CD4-positive, alpha-beta T cell treated with Interleukin-17A for 4 hours (primary cell): ENCODE results near the gene LYPD4.
"Not testable (repeated sequence)": the region's sequence is repeated elsewhere in the genome, so short reads cannot be mapped to it uniquely, and the experiment has no call there.

ENCODE experiments used
- DNase-seq: peaks from one replicate; pipeline ENCODE4 v3.0.0-alpha.2; 2020; ENCODE audit warnings: mixed read lengths

Gene LYPD4

GRCh38 chr19:41844601-41845000 is at the start of gene LYPD4:
Gene LYPD4 (minus strand): TSS chr19:41844683. CDS start chr19:41839285, 5,398 bp downstream.
- DNase-seq: no peak

DNA sequence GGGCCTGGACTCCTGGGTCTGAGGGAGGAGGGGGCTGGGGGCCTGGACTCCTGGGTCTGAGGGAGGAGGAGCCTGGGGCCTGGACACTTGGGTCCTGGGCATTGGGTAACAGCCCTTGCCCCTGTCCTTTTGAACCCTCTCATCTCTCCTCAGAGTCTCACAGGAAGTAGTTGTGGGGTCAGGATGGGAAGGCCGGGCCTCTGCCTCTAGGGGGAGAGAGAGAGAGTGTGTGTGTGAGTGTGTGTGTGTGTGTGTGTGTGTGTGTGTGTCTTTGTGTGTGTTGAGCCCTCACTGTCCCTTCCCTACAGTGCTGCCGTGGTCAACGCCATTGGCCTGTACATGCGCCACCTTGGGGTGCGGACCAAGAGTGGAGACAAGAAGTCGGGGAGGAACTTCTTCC is 49.4 kb upstream of the LYPD4 start:
- DNase-seq: peak; percentile 38

DNA sequence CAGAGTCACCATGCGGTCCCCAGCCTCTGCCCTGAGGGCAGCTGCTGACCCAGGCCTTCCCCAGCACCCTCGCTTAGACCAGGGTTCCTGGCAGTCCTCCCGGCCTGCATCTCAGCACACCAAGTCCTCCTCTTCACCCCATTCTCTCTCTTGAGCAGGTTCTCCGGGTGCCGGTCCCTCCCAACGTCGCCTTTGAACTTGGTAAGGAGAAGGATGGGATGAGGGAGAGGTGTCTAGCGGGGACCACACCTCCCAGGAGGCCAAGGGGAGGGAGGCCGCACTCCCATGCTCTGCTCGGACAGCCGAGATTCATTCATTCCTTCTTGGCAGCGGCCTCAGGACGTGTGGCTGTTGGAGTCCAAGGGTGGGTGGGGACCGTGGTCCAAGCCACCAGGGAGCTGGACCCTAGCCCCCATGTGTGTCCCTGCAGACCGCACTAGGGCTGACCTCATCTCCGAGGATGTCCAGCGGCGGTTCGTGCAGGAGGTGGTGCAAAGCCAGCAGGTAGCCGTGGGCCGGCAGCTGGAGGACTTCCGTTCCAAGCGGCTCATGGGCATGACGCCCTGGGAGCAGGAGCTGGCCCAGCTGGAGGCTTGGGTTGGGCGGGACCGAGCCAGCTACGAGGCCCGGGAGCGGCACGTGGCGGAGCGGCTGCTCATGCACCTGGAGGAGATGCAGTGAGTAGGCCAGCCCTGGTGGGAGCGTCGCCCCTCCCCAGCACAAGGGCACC is 47.9 kb upstream of the LYPD4 start:
- DNase-seq: no peak

GRCh38 chr19:41890936-41891335 is 46.5 kb upstream of the LYPD4 start:
- DNase-seq: no peak

- no peak for DNase-seq
Measured at GRCh38 chr19:41889896-41890295, 45.4 kb upstream of the LYPD4 start.

DNA sequence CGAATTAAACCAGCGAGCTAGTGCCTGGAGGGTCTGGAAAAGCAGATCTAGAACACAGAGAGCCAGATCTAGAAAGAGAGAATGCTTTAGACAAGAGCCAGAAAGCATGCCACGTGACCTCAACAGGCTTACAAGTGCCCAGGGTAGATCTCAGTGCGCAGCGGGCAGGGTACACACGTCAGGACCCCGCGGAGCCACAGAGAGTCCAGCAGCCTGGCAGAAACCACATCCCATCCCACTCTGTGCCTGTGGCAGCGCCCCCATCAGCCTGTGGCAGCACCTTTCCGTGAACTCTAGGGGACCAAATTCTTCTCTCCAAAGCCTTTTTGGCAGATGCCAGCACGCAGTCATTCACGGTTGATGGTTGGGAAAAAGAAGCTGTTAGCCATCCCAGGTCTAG is 44.4 kb upstream of the LYPD4 start:
- peak; percentile 52 for DNase-seq

DNA sequence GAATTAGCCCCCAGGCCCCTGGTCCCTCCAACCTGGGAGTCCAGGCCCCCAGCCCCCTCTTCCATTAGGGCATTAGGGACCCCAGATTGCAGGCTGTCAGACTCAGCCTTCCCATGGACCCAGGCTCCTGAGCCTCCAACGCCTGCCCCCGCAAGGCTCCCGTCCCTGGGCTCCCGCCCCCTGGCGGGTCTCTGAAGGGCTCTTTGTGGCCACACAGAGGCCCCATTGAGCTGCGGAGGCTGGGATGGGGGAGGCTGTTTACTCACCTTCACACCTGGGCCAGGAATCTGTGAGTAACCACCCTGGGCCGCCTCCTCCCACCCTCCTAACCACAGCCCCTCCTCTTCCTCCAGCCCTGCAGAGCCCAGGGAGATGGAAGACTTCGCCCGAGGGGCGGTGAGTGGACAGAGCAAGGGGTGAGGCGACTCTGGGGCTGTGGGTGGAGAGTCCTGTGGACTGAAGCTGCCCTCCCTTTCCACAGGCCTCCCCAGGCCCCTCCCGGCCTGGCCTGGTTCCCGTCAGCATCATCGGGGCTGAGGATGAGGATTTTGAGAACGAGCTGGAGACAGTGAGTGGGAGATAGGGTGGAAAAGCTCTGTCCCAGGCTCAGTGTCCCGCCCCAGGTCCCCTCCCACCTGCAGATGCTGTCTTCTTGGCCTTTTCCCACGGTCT is 43.4 kb upstream of the LYPD4 start:
- DNase-seq: peak; percentile 93

DNA sequence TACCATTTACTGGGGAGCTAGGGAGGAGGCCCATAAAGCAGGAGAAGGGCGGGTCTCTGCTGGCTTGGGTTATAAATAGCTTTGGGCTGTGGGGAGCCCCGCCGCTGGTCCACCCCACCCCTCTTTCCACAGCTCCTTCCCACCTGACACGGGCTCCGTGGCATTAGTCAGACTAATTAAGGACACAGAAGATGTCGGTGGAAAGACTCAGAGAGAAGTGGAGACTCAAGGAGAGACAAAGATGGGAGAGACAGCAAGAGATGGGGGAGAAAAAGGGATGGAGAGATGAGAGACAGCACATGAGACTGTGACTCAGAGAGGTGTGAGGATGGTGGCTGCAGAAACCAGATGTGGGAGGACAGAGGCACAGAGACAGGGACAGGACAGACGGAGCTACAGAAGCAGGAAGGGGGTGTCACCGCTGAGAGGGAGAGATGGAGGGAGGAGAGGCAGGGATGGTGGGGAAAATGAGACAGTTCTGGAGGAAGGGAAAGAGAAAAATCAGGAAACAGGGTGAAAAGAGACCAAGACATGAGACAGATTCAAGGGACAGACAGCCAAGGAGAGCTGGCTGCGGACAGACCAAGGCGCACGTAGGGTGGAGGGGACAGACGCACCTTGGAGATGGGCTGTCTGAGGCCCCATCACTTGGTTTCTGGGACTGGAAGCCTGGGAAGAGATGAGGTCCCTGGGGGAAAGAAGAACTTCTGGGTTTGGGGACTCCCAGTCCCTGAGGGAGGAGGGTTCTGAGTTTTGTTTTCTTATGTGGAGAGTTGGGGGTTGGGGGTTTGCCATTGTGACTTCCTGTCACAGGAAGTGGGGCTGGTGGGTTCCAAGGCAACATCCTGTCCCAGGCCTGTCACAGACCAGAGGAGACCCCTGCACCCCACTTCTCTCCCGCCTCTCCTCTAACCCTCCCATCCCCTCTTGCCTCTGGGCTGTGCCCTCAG is 42.6 kb upstream of the LYPD4 start:
- peak; percentile 82 for DNase-seq

GRCh38 chr19:41883821-41884733 is 39.6 kb upstream of the LYPD4 start:
- DNase-seq: peak; percentile 91

DNA sequence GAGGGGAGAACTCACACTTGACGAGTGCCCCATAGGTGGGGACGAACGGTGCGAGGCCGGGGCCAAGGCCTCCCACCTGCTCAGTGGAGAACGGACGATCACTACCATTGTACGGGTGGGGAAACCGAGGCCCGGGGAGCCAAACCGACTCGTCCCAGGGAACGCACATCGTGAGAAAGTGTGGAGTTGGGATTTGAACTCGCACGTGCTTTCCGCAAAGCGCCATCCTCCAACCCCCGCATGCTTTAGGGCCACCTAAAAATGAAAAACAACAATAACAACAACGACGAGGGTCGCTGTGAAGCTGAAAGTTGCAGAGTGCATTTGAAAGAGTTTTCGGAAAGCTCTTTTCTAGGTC is 39.0 kb upstream of the LYPD4 start:
- no peak for DNase-seq

GRCh38 chr19:41882568-41883462 is 38.3 kb upstream of the LYPD4 start, which contains the start of gene ARHGEF1:
Gene ARHGEF1 (plus strand): TSS chr19:41883184. CDS start chr19:41888083, 4,899 bp downstream.
- DNase-seq: peak; percentile 81

DNA sequence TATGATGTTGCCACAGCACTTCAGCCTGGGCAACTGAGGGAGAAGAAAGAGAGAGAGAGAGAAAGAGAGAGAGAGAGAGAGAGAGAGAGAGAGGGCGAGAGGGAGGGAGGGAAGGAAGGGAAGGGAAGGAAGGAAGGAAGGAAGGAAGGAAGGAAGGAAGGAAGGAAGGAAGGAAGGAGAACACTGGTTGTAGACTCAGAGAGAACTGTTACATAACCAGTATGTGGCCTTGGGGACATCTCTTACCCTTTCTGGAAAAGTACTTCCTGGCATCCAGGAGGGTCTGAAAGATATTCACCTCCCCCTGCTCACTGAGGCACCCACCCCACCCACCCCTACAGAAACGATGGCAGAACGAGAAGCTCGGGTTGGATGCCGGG is 35.8 kb upstream of the LYPD4 start:
- no peak for DNase-seq

DNA sequence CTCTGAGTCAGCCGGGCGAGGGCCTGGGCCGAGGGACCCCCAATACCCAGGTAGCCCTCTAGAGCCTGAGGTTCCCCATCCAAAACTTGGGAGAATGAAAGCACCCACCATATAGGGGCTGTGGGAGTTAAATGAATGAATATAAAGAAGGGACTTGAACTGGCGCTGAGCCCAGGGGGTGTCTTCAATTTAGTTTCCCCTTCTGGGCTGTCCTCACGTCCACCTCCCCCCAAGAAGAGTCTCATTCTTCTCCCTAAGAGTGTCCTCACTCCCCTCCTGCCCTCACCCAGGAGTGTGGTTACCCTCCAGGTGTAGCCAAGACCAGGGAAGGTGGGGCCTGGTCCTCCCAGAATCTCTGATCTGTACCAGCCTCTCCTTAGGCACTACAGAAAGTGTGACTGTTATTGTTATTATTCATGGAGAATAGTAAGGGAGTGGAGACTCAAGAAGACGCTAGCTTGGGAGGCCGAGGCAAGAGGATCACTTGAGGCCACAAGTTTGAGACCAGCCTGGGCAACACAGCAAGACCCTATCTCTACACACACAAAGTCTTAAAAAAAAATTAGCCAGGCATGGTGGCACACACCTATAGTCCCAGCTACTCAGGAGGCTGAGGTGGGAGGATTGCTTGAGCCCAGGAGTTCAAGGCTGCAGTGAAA is 35.3 kb upstream of the LYPD4 start:
- no peak for DNase-seq

GRCh38 chr19:41879080-41879479 is 34.6 kb upstream of the LYPD4 start:
- no peak for DNase-seq

DNA sequence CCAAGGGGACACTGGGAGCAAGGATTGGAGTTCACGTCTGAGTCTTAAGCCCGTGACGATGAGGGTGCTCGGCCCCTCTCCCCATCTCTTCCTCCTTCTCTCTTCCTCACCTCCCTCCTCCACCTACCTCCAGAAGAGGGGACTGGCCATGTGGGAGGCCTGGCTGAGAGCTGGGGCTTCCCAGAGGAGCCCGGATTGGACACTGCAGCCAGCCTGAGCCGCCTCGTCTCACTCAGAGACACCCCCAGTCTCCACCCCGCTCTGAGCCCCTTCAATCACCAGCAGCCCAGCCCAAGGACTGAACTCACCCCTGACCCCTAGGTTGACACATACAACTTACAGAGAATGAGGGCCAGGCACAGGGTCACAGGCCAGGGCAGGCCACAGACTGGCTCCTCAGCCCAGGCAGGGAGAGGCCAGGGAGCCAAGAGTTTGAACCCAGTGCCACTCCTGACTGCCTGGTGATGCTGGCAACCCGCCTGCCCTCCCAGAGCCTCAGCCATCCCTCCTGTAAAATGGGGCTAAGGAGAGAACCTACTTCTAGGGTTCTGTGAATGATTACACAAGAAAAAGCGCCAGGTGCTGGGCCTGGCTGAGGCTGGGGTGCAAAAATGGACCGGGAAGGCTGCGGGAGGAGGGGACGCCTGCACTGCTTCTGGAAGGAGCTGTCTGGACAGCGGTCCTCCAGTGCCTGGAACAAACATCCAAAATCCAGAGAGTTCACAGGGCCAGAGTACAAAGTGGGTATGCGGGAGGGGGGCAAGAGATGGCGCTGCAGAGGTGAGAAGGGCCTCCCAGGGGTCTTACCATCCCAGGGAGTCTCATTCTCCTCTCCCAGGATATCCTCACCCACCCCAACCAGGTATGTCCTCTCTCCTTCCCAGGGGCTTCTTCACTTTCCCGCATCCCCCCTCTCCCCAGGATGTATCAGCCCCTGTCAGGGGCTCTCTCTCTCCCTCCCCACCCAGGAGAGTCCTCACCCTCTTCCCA is 33.7 kb upstream of the LYPD4 start:
- DNase-seq: no peak

GRCh38 chr19:41876847-41877832 is 32.7 kb upstream of the LYPD4 start, which contains the start of gene CD79A:
Gene CD79A (plus strand): TSS chr19:41877279. CDS start chr19:41877305, 26 bp downstream.
- DNase-seq: peak; percentile 50

DNA sequence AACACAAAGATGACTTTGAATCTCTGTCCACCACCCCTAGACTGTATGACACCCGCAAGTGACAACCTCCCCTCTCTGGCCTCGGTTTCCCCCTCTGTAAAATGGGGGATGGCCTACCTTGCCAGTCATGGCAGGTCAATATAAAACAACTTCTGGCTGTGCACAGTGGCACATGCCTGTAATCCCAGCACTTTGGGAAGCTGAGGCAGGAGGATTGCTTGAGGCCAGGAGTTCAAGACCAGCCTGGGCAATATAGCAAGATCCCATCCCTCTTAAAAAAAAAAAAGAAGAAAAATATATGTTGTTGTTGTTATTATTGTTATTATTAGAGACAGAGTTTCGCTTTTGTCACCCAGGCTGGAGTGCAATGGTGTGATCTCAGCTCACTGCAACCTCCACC is 31.5 kb upstream of the LYPD4 start:
- not testable (repeated sequence) for DNase-seq
